ENCODE data around the gene SEM1.

- TF ChIP-seq POLR2A (IDR thresholded peaks at IDR 0.05; ENCODE audit: low read depth, low read length) (no peak), POLR2AphosphoS5 (IDR thresholded peaks at IDR 0.05; ENCODE audit: low read depth, low read length) (no peak)
Observed at GRCh38 chr7:96740130-96740529, 30.5 kb upstream of the SEM1 start.
